Upper lobe of right lung (tissue), 1 donor: ENCODE data around the gene ZNF70. TPM values are rescaled to one million over a fixed set of nuclear protein-coding genes. Genes with fewer than 3 reads are reported as not detected.

Experiments
- ATAC-seq: fragments of 200-7000 bp; cut with Tn5 transposase; one replicate; pipeline ENCODE4 v1.9.1; 2020; ENCODE audit warnings: mild to moderate bottlenecking, moderate library complexity
- DNase-seq: peaks from one replicate; pipeline ENCODE4 v3.0.0-alpha.2; 2020
- H3K27ac ChIP-seq: fragments of 200-600 bp; one replicate; pipeline ENCODE4 v1.8.0; 2022
- H3K27me3 ChIP-seq: fragments of 200-600 bp; one replicate; pipeline ENCODE4 v1.8.0; 2022; ENCODE audit warnings: mild to moderate bottlenecking
- H3K36me3 ChIP-seq: fragments of 200-600 bp; one replicate; pipeline ENCODE4 v1.8.0; 2022
- H3K4me1 ChIP-seq: fragments of 200-600 bp; one replicate; pipeline ENCODE4 v1.8.0; 2022
- H3K4me3 ChIP-seq: fragments of 200-600 bp; one replicate; pipeline ENCODE4 v1.8.0; 2022; ENCODE audit warnings: mild to moderate bottlenecking
- H3K9me3 ChIP-seq: fragments of 200-600 bp; one replicate; pipeline ENCODE4 v1.8.0; 2022
- intact Hi-C: fragments of 100-400 bp; cut with DNase I; formaldehyde crosslinking; loops from one replicate; pipeline ENCODE4 v1.11.0; 2022
- total RNA-seq: library from RNA; stranded (reverse); fragmentation: NEBNext Ultra II Directional; extraction: Animal tissue kit (Norgen Biotek cat#: 25700); gene quantifications from one replicate; pipeline ENCODE4 v1.2.1, GENCODE V29; 2021
- TF ChIP-seq, protein P1 (sequence below): fragments of 200-600 bp; IDR thresholded peaks from one replicate; pipeline ENCODE4 v1.8.0; 2022; ENCODE audit warnings: antibody characterized with exemption
- donor health status: DM: no; HTN: yes; CAD: no; lungs with severe emphysema.

The ZNF70 gene
- total RNA-seq, 1 donor from 2014 or later: 6.1 TPM

DNA sequence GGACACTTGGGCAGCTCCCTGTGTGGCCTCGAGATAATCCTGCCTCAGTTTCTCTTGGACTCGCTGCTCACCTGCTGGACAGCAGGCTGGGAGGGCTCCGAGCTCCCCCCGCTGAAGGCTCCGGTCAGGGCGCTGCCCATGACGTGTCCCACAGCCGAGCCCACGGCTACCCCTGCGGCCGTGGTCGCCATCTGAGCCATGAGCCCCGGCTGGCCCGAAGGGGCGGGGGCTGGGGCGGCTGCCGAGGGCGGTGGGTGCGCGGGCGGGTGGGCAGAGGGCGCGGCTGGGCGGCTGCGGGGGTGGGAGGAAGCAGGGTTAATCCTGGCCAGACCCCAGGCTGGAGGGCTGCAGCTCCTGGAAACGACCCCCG, 16.4 kb upstream of the ZNF70 start:
- ATAC-seq (peak; percentile 1), DNase-seq (no peak)
- Histone ChIP-seq H3K4me3 (peak overlapping the region; percentile 81), H3K36me3 (no peaks in the 10 kb centered on the region), H3K9me3 (no peaks in the 10 kb centered on the region), H3K4me1 (peaks cover 26% of the 10 kb centered on the region), H3K27me3 (no peaks in the 10 kb centered on the region), H3K27ac (peak overlapping the region; percentile 83)
- TF ChIP-seq, protein P1, sequence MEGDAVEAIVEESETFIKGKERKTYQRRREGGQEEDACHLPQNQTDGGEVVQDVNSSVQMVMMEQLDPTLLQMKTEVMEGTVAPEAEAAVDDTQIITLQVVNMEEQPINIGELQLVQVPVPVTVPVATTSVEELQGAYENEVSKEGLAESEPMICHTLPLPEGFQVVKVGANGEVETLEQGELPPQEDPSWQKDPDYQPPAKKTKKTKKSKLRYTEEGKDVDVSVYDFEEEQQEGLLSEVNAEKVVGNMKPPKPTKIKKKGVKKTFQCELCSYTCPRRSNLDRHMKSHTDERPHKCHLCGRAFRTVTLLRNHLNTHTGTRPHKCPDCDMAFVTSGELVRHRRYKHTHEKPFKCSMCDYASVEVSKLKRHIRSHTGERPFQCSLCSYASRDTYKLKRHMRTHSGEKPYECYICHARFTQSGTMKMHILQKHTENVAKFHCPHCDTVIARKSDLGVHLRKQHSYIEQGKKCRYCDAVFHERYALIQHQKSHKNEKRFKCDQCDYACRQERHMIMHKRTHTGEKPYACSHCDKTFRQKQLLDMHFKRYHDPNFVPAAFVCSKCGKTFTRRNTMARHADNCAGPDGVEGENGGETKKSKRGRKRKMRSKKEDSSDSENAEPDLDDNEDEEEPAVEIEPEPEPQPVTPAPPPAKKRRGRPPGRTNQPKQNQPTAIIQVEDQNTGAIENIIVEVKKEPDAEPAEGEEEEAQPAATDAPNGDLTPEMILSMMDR: no peak
- intact Hi-C loops: no loop called here

DNA sequence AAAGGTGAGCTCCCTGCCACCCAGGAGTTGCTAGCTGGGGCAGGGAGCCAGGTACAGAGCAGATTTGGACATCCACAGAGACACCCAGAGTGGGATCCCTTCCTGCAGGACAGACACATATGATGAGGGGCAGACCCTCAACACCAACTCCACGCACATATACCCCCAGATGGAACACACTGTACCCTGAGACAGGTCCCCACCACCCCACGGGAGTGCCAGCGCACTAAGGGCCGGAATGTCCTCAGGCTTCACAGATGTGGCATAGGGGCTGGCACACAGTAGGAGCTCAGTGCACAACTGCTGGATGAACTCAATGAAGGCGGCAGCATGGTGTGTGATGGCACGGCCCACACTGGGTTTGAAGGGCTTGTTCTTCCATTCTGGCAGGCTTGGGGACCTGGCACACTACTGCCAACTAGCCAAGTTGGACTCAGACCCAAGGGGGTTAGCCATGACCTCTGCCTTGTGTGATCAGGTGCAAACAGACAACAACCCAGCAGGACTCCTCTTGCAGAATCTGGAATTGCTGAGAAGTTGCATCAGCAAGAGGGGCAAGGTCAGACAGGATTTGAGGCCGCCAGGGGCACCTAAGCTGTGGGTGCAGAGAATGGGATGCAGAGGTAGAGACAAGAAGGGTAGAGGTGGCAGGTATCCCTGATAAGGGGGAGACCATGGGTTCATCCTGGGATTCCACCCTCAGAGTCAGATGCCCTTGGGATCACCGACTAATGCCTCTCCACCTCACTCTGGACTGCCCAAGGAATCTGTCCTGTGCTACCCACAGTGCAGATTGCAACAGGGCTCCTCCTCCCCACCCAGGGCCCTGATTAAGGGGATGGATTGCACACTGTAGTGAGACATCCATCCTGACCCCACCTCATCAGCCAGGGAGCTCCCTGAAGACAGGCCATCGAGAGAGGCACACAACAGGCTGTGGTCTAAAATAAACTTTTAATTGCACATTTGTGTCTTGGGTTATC, 14.3 kb upstream of the ZNF70 start:
- ATAC-seq (no peak), DNase-seq (no peak)
- no peaks in the 10 kb centered on the region for H3K27me3 ChIP-seq
- intact Hi-C loops: no loop called here
- TF ChIP-seq, protein P1: no peak
- no peak overlapping the region for H3K27ac ChIP-seq
- peaks cover 23% of the 10 kb centered on the region for H3K4me1 ChIP-seq
- H3K4me3 ChIP-seq: no peak overlapping the region
- H3K9me3 ChIP-seq: no peaks in the 10 kb centered on the region
- no peaks in the 10 kb centered on the region for H3K36me3 ChIP-seq

DNA sequence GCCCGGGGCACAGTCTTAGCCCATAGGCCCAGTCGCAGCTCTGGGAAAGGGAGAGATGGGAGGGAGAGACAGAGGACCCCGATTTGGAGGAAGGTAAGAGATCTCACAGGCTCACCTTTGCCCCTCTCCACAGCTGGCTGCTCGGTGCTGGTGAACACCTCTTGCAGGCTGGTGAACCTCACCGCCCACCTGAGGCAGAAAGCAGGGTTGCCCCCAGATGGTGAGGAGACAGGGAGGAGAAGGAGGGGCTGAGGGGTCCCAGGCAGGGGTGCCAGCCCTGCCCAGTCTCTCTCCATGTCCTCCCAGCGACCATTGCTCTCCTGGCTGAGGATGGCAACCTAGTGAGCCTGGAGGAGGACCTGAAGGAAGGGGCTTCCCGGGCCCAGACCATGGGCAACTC, 13.0 kb upstream of the ZNF70 start:
- H3K9me3 ChIP-seq: no peaks in the 10 kb centered on the region
- H3K4me1 ChIP-seq: peaks cover 22% of the 10 kb centered on the region
- no peaks in the 10 kb centered on the region for H3K36me3 ChIP-seq
- TF ChIP-seq, protein P1: no peak
- ATAC-seq (no peak), DNase-seq (no peak)
- intact Hi-C loops: no loop called here
- no peak overlapping the region for H3K27ac ChIP-seq
- no peaks in the 10 kb centered on the region for H3K27me3 ChIP-seq
- H3K4me3 ChIP-seq: peak overlapping the region; percentile 28

DNA sequence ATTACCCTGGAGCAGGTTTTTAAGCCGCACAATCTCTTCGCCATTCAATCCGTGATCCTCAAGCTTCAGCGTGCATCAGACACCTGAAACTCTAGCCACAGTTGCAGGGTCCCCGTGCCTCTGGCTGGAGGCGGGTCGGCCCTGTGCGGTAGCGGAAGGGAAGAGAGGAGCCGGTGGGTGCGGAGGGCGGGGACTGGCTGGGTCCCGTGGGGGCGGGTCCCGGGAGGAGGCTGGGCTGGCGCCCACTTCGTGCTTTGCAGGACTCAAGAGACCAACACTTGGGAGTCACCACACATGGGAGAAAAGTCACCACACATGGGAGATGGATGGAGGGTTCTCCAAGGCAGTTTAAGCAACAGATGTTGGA, 12.7 kb upstream of the ZNF70 start:
- H3K36me3 ChIP-seq: no peaks in the 10 kb centered on the region
- H3K4me1 ChIP-seq: peaks cover 18% of the 10 kb centered on the region
- peak overlapping the region; percentile 28 for H3K4me3 ChIP-seq
- intact Hi-C loops: no loop called here
- H3K27me3 ChIP-seq: no peaks in the 10 kb centered on the region
- peak; percentile 4 for ATAC-seq
- DNase-seq: peak; percentile 78
- no peak overlapping the region for H3K27ac ChIP-seq
- TF ChIP-seq, protein P1: no peak
- H3K9me3 ChIP-seq: no peaks in the 10 kb centered on the region

DNA sequence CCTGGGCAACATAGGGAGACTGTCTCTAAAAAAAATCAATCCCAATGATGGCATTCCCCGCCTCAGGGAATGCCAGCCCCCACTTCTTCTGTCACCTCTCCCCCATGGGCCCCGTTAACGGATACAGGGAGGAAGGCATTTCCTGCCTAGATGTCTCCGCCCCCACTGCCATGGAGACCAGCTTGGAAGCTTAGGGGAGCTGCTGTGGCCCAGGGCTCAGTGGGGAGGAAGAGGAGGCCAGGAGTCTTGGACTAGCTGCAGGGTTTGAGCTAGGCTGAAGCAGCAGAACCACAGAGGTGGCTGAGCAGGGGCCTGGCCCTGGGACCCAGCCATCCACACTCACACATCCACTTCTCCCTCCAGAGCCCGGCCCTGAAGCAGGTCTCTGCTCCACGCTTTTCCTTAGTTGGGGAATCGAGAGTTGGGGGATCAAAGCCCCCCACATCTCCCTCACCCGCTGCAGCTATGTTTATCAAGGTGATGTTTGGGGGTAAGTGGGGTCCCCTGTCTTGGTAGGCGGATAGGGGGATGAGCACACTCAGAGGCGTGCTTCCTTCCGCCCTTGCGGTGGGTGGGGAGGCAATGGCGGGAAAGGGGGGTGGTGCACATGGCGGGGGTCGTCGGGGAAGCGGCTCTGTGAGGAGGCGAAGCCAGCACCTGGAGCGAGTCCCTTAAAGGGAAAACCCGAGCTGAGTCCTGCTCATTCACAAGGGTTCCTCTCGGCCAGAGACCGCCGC, 12.1 kb upstream of the ZNF70 start, which contains the start of gene C22orf15:
Gene C22orf15 (plus strand): TSS at position 149 of the 737 bp plus-strand sequence. CDS start 317 bp downstream, at position 466.
- TF ChIP-seq, protein P1: no peak
- intact Hi-C loops: no loop called here
- H3K4me1 ChIP-seq: peaks cover 13% of the 10 kb centered on the region
- no peaks in the 10 kb centered on the region for H3K27me3 ChIP-seq
- DNase-seq: no peak
- peak within 1 kb of the TSS; percentile 28 for H3K4me3 ChIP-seq
- H3K9me3 ChIP-seq: no peaks in the 10 kb centered on the region
- no peak for ATAC-seq
- no peaks in the 10 kb centered on the region for H3K36me3 ChIP-seq
- H3K27ac ChIP-seq: no peak within 1 kb of the TSS
